Uterus (tissue), 4 donors: ENCODE data around the gene SMC3. TPM values are rescaled to one million over a fixed set of nuclear protein-coding genes. Genes with fewer than 3 reads are reported as not detected.

Source experiments
- DNase-seq, 2 donors: peaks; one replicate each; pipeline ENCODE4 v3.0.0-alpha.2; 2019 to 2020
- H3K27ac ChIP-seq, 2 donors: fragments of 200-600 bp; sonication (generic); 1 replicate in 1 of 2; 2 replicates in 1 of 2; pipeline ENCODE4 v1.5.1; 2016 to 2018
- H3K27me3 ChIP-seq, 2 donors: fragments of 200-600 bp; sonication (generic); one replicate each; pipeline ENCODE4 v1.5.1; 2018 to 2019; ENCODE audit warnings: control low read depth in 1 of 2
- H3K36me3 ChIP-seq, 2 donors: fragments of 200-600 bp; sonication (generic); one replicate each; pipeline ENCODE4 v1.5.1; 2019; ENCODE audit warnings: control low read depth in 1 of 2
- H3K4me1 ChIP-seq, 2 donors: fragments of 200-600 bp; sonication (generic); one replicate each; pipeline ENCODE4 v1.5.1; 2018 to 2019; ENCODE audit warnings: control low read depth in 1 of 2
- H3K4me3 ChIP-seq, 2 donors: fragments of 200-600 bp; sonication (generic); 1 replicate in 1 of 2; 2 replicates in 1 of 2; pipeline ENCODE4 v1.5.1; 2018 to 2019; ENCODE audit warnings: mild to moderate bottlenecking in 1 of 2
- H3K9me3 ChIP-seq, 2 donors: fragments of 200-600 bp; sonication (generic); one replicate each; pipeline ENCODE4 v1.5.1; 2019; ENCODE audit warnings: control low read depth in 1 of 2
- POLR2A ChIP-seq, 2 donors: fragments of 450-650 bp; IDR thresholded peaks; one replicate each; pipeline ENCODE4 v1.6.1; 2016; ENCODE audit warnings: antibody characterized with exemption in 2 of 2, mild to moderate bottlenecking in 1 of 2, moderate library complexity in 1 of 2
- intact Hi-C: fragments of 100-400 bp; cut with DNase I; formaldehyde crosslinking; loops from one replicate; pipeline ENCODE4 v1.15.1; 2023; ENCODE audit warnings: low total_unique reads
- total RNA-seq, 4 donors: library from RNA; depleted of rRNA in 3 of 4; stranded (reverse); fragments of >200 nt in 3 of 4; gene quantifications; one replicate each; pipeline versions ENCODE4 v1.1.0 to v1.2.4, GENCODE V29; 2014 to 2023
- TF ChIP-seq, protein P1 (sequence below), 4 experiments: fragments of 200-600 bp in 2 of 4; fragments of 450-650 bp in 2 of 4; sonication (generic) in 2 of 4; IDR thresholded peaks; one replicate each; pipeline ENCODE4 v1.5.1; 2016 to 2019; ENCODE audit warnings: antibody characterized with exemption in 4 of 4, mild to moderate bottlenecking in 2 of 4, moderate library complexity in 1 of 4
- donor health status: DM: yes; HTN: yes; CAD: no.

SMC3 gene
- total RNA-seq, 4 donors from 2014 or later: 12.4 to 45.3 (median 39.3) TPM

DNA sequence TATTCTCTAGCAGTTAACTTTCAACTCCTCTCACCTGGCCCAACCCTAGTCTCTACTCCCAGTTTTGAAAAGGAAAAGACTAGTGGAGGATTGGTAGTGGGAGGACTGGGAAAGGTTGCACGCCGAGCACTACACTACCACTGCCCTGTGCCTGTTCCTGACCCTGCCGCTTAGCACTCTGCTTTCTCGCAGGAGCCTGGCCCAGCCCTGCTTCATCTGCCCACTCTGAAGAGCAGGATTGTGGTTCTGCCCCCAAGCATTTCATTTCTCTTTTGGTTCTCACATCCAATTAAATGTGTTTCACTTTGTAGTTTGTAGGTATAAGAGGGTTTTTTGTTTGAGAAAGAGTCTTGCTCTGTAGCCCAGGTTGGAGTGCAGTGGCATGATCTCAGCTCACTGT lies 45.1 kb downstream of the SMC3 start:
- no peaks in the 10 kb centered on the region for H3K4me1 ChIP-seq
- intact Hi-C loops: no loop called here

DNA sequence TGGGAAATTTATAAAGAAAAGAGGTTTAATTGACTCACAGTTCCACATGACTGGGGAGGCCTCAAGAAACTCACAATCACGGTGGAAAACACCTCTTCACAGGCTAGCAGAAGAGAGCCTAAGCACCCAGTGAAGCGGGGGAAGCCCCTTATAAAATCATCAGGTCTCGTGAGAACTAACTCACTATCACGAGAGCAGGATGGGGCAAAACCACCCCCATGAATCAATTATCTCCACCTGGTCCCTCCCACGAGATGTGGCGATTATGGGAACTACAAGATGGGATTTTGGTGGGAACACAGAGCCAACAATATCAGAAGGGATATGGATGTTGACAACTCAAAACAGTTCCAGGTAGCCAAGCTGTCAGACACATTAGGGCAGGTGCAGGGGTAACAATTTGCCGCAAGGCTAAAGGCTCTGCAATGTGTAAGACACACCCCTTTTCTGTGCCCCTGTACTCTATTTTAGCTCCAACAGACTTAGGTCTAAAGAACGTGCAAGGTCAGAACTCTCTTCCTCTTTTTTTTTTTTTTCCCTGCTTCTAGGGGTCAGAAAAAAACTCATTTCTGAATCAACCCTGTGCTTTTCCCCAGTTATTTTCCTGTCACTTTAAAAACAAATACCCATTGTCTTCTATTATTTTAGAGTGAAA lies 46.0 kb downstream of the SMC3 start:
- H3K27ac ChIP-seq: no peak overlapping the region
- no peaks in the 10 kb centered on the region for H3K36me3 ChIP-seq
- no peak overlapping the region for H3K4me3 ChIP-seq
- intact Hi-C loops: no loop called here
- H3K9me3 ChIP-seq: no peaks in the 10 kb centered on the region
- TF ChIP-seq, protein P1, sequence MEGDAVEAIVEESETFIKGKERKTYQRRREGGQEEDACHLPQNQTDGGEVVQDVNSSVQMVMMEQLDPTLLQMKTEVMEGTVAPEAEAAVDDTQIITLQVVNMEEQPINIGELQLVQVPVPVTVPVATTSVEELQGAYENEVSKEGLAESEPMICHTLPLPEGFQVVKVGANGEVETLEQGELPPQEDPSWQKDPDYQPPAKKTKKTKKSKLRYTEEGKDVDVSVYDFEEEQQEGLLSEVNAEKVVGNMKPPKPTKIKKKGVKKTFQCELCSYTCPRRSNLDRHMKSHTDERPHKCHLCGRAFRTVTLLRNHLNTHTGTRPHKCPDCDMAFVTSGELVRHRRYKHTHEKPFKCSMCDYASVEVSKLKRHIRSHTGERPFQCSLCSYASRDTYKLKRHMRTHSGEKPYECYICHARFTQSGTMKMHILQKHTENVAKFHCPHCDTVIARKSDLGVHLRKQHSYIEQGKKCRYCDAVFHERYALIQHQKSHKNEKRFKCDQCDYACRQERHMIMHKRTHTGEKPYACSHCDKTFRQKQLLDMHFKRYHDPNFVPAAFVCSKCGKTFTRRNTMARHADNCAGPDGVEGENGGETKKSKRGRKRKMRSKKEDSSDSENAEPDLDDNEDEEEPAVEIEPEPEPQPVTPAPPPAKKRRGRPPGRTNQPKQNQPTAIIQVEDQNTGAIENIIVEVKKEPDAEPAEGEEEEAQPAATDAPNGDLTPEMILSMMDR (IDR thresholded peaks at IDR 0.05): no peak
- TF ChIP-seq POLR2A (IDR thresholded peaks at IDR 0.05): no peak
- DNase-seq: no peak
- no peaks in the 10 kb centered on the region for H3K4me1 ChIP-seq
- H3K27me3 ChIP-seq: no peaks in the 10 kb centered on the region

More for the DNA sequence above, 45.1 kb downstream of the SMC3 start:
- Histone ChIP-seq H3K36me3 (no peaks in the 10 kb centered on the region), H3K4me3 (no peak overlapping the region), H3K9me3 (no peaks in the 10 kb centered on the region), H3K27ac (no peak overlapping the region), H3K27me3 (no peaks in the 10 kb centered on the region)
- TF ChIP-seq, protein P1 (IDR thresholded peaks at IDR 0.05): no peak
- TF ChIP-seq POLR2A (IDR thresholded peaks at IDR 0.05): no peak
- DNase-seq: no peak

DNA sequence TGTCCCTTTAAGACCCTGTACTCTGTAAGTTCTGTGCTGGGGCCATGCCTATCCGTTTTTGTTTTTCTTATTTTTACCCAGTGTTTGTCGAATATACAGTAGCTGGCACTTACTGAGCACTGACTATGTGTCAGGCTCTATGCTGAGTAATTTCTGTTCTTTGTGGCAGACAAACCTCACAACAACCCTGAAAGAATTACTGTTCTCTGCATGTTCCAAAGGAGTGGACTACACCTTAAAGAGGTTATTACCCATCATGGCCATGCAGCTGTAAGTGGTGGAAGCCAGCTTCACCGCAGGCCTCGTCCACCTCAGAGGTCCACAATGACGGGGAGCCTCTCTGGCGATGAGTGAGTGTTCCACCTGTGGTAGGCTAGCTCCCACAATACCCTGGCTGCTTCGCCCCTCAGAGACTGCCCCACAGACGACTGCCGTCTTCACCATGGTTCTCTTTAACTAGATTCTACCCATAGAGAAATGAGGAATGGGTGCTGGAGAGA lies 46.6 kb downstream of the SMC3 start:
- H3K9me3 ChIP-seq: no peaks in the 10 kb centered on the region
- H3K4me1 ChIP-seq: no peaks in the 10 kb centered on the region
- no peaks in the 10 kb centered on the region for H3K36me3 ChIP-seq
- no peak overlapping the region for H3K27ac ChIP-seq
- no peak for TF ChIP-seq POLR2A (IDR thresholded peaks at IDR 0.05)
- TF ChIP-seq, protein P1 (IDR thresholded peaks at IDR 0.05): no peak
- no peaks in the 10 kb centered on the region for H3K27me3 ChIP-seq
- no peak overlapping the region for H3K4me3 ChIP-seq
- DNase-seq: no peak
- intact Hi-C loops: no loop called here

DNA sequence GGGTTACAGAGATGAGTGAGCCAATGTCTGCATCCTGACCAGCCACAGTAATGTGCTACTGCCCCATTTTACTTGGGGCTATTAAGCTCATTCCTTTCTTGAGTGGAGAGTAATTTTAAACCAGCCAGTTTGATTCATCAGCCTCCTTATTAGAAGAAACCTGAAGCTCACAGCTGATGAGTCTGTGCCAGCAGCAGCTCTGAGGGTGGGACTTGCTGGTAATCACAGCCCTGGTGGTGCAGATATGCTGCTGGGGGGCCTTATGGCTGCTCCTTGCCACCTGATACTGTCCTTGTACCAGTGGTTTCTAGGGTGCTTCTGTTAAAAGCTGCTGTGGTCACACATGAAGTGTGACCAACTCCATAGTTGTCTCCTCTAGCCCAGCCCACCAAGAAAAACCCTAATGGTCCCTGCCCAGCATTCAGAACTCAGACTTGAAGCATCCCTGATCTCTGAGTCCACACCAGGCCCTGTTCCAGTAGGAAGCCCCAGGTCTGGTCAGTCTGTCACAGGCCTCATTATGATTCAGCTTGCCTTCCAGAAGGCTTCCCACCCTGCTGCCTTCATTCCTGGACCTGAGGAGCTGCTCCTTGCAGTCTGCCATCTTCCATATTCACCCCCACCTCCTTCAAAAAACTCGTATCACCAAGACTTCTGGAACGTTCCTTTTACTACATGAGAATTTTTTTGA lies 47.7 kb downstream of the SMC3 start:
- H3K9me3 ChIP-seq: no peaks in the 10 kb centered on the region
- no peak overlapping the region for H3K27ac ChIP-seq
- no peak overlapping the region for H3K4me3 ChIP-seq
- H3K27me3 ChIP-seq: no peaks in the 10 kb centered on the region
- TF ChIP-seq POLR2A (IDR thresholded peaks at IDR 0.05): no peak
- TF ChIP-seq, protein P1 (IDR thresholded peaks at IDR 0.05): no peak
- no peaks in the 10 kb centered on the region for H3K4me1 ChIP-seq
- no peak for DNase-seq
- intact Hi-C loops: no loop called here
- no peaks in the 10 kb centered on the region for H3K36me3 ChIP-seq

DNA sequence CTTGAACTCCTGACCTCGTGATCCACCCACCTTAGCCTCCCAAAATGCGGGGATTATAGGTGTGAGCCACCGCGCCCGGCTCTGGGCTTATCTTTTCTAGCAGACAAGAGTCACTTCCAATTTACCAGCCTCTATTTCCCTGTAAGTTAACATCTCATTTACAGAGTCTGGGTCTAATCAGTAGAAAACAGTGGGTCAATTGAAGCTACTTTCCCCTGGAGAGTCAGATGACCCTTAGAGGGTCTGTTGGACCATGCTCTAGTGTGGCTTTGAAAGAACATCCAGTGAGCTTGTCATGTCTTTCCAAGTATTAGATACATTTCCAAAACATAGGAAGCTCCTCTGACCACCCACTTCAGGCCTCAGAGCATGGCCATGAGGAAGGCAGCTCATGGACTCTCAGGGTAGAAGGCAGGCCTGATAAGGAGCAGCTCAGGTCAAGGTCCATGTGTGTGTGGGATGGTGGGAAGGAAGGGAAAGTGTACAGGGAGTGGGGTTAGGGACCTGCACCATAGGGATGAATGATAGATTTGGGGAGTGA lies 49.1 kb downstream of the SMC3 start:
- Histone ChIP-seq H3K4me3 (no peak overlapping the region), H3K27ac (no peak overlapping the region), H3K4me1 (no peaks in the 10 kb centered on the region), H3K27me3 (no peaks in the 10 kb centered on the region), H3K36me3 (no peaks in the 10 kb centered on the region), H3K9me3 (peaks cover 0 to 4% of the 10 kb centered on the region in 2 donors)
- TF ChIP-seq POLR2A (IDR thresholded peaks at IDR 0.05): no peak
- TF ChIP-seq, protein P1 (IDR thresholded peaks at IDR 0.05): no peak
- intact Hi-C loops: no loop called here
- DNase-seq: no peak
